BJ (cell line): Measurements from ENCODE around the gene FOXP1. TPM values are rescaled to one million over a fixed set of nuclear protein-coding genes. Genes with fewer than 3 reads are reported as not detected.

Experiments
- CTCF ChIA-PET: fragments of 350-600 bp; formaldehyde crosslinking; extraction: SDS; loops from one replicate; lab custom pipeline; 2021; ENCODE audit warnings: antibody characterized with exemption, inconsistent platforms; lab: Yijun Ruan, JAX
- POLR2A ChIA-PET: fragments of 300-600 bp; sonication (Branson Sonifier 250); formaldehyde crosslinking; extraction: SDS; loops from one replicate; lab custom pipeline; 2021; ENCODE audit warnings: antibody characterized with exemption; lab: Charles Lee
- DNase-seq: peaks from one replicate; pipeline ENCODE4 v3.0.0-alpha.2; 2011; ENCODE audit warnings: low read depth
- H3K27me3 ChIP-seq: 2 replicates; pipeline ENCODE4 v1.6.0; 2011; ENCODE audit warnings: low read length; ENCODE audit not compliant: control insufficient read depth, insufficient read depth
- H3K36me3 ChIP-seq: 2 replicates; pipeline ENCODE4 v1.5.1; 2011; ENCODE audit warnings: low read length; ENCODE audit not compliant: control insufficient read depth, insufficient read depth
- H3K4me3 ChIP-seq: 2 replicates; pipeline ENCODE4 v1.5.1; 2011; ENCODE audit warnings: low read depth, mild to moderate bottlenecking, control low read depth, low read length
- polyA plus RNA-seq: library from polyadenylated mRNA; depleted of rRNA; stranded (reverse); fragments of >200 nt; gene quantifications from 2 replicates; pipeline ENCODE4 v1.2.3, GENCODE V29; 2011
- TF ChIP-seq, protein P1 (sequence below): IDR thresholded peaks from 2 replicates; pipeline ENCODE4 v1.5.1; 2011; ENCODE audit warnings: low read depth, mild to moderate bottlenecking, control low read depth, inconsistent platforms, low read length, moderate library complexity; ENCODE audit not compliant: insufficient read depth

Gene FOXP1
- polyA plus RNA-seq, 1 experiment = 37.0 TPM

DNA sequence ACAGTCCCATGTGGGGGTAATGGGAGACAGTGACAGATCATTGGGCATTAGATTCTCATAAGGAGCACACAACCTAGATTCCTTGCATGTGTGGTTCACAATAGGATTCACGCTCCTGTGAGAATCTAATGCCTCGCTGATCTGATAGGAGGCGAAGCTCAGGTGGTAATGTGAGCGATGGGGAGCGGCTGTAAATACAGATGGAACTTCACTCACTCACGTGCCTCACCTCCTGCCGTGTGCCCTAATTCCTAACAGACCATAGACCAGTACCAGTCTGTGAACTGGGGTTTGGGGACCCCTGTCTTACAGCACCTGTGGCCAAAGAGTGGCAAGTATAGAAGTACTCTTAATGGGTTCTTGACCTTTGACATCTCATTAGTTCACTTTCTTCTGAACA, 554.7 kb downstream of the FOXP1 start:
- no peak overlapping the region for H3K4me3 ChIP-seq
- no peak for DNase-seq
- TF ChIP-seq, protein P1, sequence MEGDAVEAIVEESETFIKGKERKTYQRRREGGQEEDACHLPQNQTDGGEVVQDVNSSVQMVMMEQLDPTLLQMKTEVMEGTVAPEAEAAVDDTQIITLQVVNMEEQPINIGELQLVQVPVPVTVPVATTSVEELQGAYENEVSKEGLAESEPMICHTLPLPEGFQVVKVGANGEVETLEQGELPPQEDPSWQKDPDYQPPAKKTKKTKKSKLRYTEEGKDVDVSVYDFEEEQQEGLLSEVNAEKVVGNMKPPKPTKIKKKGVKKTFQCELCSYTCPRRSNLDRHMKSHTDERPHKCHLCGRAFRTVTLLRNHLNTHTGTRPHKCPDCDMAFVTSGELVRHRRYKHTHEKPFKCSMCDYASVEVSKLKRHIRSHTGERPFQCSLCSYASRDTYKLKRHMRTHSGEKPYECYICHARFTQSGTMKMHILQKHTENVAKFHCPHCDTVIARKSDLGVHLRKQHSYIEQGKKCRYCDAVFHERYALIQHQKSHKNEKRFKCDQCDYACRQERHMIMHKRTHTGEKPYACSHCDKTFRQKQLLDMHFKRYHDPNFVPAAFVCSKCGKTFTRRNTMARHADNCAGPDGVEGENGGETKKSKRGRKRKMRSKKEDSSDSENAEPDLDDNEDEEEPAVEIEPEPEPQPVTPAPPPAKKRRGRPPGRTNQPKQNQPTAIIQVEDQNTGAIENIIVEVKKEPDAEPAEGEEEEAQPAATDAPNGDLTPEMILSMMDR = no peak
- peaks cover 2% of the 10 kb centered on the region; the same call in 1 of the 2 replicates for H3K36me3 ChIP-seq
- H3K27me3 ChIP-seq = no peaks in the 10 kb centered on the region
- ChIA-PET POLR2A (no interaction called here), CTCF (interaction anchor here (0.6 kb wide), 1 partner anchor 591 kb away, joined by 3 read pairs; no protein-coding TSS in a partner anchor)

DNA sequence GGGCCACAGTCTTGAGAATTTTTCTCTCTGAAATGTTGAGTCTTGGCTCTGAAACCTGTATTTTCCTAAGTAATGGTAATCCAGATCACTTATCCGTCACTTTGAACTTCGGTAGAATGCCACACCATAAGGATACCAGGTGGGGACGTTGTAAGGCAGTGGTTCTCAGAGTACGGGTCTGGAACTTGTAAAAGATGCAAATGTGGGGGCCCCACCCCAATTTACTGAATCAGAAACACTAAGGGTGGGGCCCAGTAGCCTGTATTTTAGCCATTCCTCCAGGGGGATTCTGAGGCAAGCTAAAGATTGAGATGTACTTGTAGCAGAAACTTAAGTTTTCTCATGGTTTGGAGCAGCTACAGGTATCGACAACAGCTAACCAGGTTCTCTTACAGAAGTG, 555.3 kb downstream of the FOXP1 start:
- CTCF ChIA-PET = interaction anchor here (0.6 kb wide), 1 partner anchor 411 kb away, joined by 3 read pairs; no protein-coding TSS in a partner anchor
- no peak for DNase-seq
- TF ChIP-seq, protein P1 = no peak
- Histone ChIP-seq H3K4me3 (no peak overlapping the region), H3K36me3 (no peaks in the 10 kb centered on the region; the same call in 1 of the 2 replicates), H3K27me3 (no peaks in the 10 kb centered on the region)
- POLR2A ChIA-PET = no interaction called here

DNA sequence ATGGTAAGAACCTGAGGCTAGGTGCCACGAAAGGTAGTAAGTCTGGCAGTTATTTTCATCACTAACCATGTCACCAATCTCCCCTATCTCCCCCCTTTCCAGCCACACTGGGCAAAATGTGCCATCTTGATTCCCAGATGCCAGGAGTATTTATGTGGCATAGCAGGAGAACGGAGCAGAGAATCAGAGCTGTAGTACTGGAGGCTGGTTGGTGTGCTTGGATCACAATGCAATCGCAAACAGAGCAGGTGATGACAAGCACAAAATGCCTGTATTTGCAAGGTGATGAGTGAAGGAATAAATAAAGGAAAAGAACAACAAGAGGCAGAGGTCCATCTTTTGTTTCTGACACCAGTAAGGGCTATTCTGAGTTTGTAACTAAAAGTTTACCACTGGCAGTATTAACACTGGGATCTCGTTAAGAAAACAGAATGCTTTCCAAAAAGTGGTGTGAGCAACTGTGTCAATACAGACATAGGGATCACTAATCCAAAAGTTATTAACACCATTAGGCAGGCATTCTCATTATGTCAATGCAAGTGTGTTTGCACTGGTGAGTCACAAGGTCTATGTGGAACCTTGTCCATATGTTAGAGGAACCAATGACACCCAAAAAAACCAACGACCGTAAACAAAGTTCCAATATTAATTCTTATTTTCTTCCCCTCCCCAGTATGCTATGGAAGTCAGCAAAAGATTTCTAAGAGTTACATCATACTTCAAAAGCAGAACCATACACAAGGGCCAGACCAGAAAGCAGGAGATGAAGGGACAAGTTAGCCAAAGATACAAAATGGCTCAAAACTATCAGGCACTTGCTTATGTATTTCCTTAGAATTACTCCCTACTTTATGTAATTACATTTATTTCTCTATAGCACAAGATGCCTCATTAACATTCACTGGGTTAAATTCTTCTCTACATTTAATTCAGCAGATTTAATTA, 556.6 kb downstream of the FOXP1 start:
- Histone ChIP-seq H3K4me3 (no peak overlapping the region), H3K36me3 (no peaks in the 10 kb centered on the region; the same call in 1 of the 2 replicates), H3K27me3 (no peaks in the 10 kb centered on the region)
- DNase-seq = no peak
- TF ChIP-seq, protein P1 = no peak
- CTCF ChIA-PET = no interaction called here
- POLR2A ChIA-PET = no interaction called here

DNA sequence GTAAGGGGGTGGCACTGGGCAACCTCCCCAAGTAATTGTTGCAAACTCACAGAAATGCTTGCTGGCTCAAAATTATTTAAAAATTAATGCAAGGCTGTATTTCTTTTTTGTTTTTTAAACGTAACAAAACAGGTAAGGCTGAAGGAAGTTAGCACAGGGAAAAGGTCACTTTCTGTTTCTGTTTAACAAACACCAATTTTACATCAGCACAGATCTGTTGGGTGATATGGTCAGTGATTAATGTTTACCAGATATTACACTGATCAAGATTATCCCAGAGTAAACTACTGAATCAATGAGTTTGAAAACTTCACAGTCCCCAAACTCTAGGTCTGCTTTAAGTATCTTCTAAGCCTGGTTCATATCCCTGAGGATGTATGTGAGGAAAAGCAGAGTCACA, 558.0 kb downstream of the FOXP1 start:
- no peak for DNase-seq
- no peaks in the 10 kb centered on the region; the same call in 1 of the 2 replicates for H3K36me3 ChIP-seq
- H3K27me3 ChIP-seq = no peaks in the 10 kb centered on the region
- ChIA-PET POLR2A (no interaction called here), CTCF (no interaction called here)
- TF ChIP-seq, protein P1 = no peak
- no peak overlapping the region for H3K4me3 ChIP-seq

DNA sequence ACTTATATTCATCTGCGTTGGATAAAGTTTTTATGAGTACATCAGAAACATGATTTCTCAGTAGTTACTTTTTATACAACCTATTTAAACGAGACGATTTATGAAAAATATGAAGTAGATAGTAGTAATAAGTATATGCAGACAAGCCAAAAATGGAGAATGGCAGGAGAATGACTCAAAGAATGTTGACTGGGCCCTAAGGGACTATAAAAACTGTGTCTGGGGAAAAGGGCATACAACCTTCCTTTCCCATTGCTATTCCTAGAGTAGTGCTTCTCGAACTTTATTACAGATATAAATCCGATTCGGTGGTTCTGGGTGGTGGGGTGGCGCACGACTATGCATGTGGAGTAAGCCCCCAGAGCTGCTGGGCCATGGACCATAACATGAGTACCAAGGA, 558.5 kb downstream of the FOXP1 start:
- H3K27me3 ChIP-seq = no peaks in the 10 kb centered on the region
- TF ChIP-seq, protein P1 = no peak
- no peaks in the 10 kb centered on the region; the same call in 1 of the 2 replicates for H3K36me3 ChIP-seq
- ChIA-PET POLR2A (no interaction called here), CTCF (no interaction called here)
- no peak overlapping the region for H3K4me3 ChIP-seq
- no peak for DNase-seq
